ENCODE results near the gene FGD2. TPM values are rescaled to one million over a fixed set of nuclear protein-coding genes. Genes with fewer than 3 reads are reported as not detected.
A peak's percentile ranks its signal among the peaks of the same experiment; 100 is the strongest.

Gene FGD2
- total RNA-seq, 2 donors from 2014 or later: 3.4 to 17.9 TPM

GRCh38 chr6:36968266-36968977, 37.0 kb upstream of the FGD2 start:
- intact Hi-C loops (cut with DNase I): no loop called here
- WGBS: 70% methylated on average over 16 of the region's 16 CpGs
- DNase-seq (ENCODE audit: low spot score): peak; percentile 54

GRCh38 chr6:36969240-36969691, 36.2 kb upstream of the FGD2 start:
- no peak for TF ChIP-seq POLR2A (IDR thresholded peaks at IDR 0.05)
- TF ChIP-seq POLR2AphosphoS5 (IDR thresholded peaks at IDR 0.05): no peak
- no peak for TF ChIP-seq CTCF (IDR thresholded peaks at IDR 0.05)
- Histone ChIP-seq H3K27ac (no peak overlapping the region), H3K36me3 (peaks cover 21 to 27% of the 10 kb centered on the region in 2 donors), H3K4me1 (replicated peaks) (no peaks in the 10 kb centered on the region), H3K9me3 (no peaks in the 10 kb centered on the region), H3K4me3 (no peak overlapping the region), H3K27me3 (replicated peaks; ENCODE audit: insufficient read depth) (no peaks in the 10 kb centered on the region)
- 65% methylated on average over 14 of the region's 14 CpGs for WGBS
- no peak for DNase-seq (ENCODE audit: low spot score)
- intact Hi-C loops (cut with DNase I): no loop called here

More at GRCh38 chr6:36968266-36968977, 37.0 kb upstream of the FGD2 start:
- Histone ChIP-seq H3K4me3 (no peak overlapping the region), H3K27ac (no peak overlapping the region), H3K9me3 (no peaks in the 10 kb centered on the region), H3K36me3 (peaks cover 21 to 27% of the 10 kb centered on the region in 2 donors), H3K4me1 (replicated peaks) (no peaks in the 10 kb centered on the region), H3K27me3 (replicated peaks; ENCODE audit: insufficient read depth) (no peaks in the 10 kb centered on the region)
- TF ChIP-seq POLR2AphosphoS5 (IDR thresholded peaks at IDR 0.05) (no peak), POLR2A (IDR thresholded peaks at IDR 0.05) (no peak)

GRCh38 chr6:36969988-36970891, 35.2 kb upstream of the FGD2 start:
- Histone ChIP-seq H3K4me3 (no peak overlapping the region), H3K36me3 (peaks cover 21 to 31% of the 10 kb centered on the region in 2 donors), H3K27me3 (replicated peaks; ENCODE audit: insufficient read depth) (no peaks in the 10 kb centered on the region), H3K27ac (no peak overlapping the region), H3K4me1 (replicated peaks) (no peaks in the 10 kb centered on the region), H3K9me3 (no peaks in the 10 kb centered on the region)
- intact Hi-C loops (cut with DNase I): loop anchor here (5.0 kb wide), 1 partner anchor 53 kb away; no protein-coding TSS in a partner anchor
- no peak for DNase-seq (ENCODE audit: low spot score)
- WGBS: 90% methylated on average over 17 of the region's 17 CpGs
- TF ChIP-seq CTCF (IDR thresholded peaks at IDR 0.05) (no peak), POLR2A (IDR thresholded peaks at IDR 0.05) (no peak), POLR2AphosphoS5 (IDR thresholded peaks at IDR 0.05) (no peak)

GRCh38 chr6:36970892-36971842, 34.3 kb upstream of the FGD2 start:
- no peaks in the 10 kb centered on the region for H3K9me3 ChIP-seq
- peaks cover 29 to 40% of the 10 kb centered on the region in 2 donors for H3K36me3 ChIP-seq
- no peak overlapping the region for H3K4me3 ChIP-seq
- DNase-seq (ENCODE audit: low spot score): no peak
- no peaks in the 10 kb centered on the region for H3K4me1 ChIP-seq (replicated peaks)
- TF ChIP-seq CTCF (IDR thresholded peaks at IDR 0.05): no peak
- no peak for TF ChIP-seq POLR2AphosphoS5 (IDR thresholded peaks at IDR 0.05)
- TF ChIP-seq POLR2A (IDR thresholded peaks at IDR 0.05): no peak
- 78% methylated on average over 17 of the region's 17 CpGs for WGBS
- peak overlapping the region; percentile 21 to 45 for H3K27ac ChIP-seq
- H3K27me3 ChIP-seq (replicated peaks; ENCODE audit: insufficient read depth): no peaks in the 10 kb centered on the region
- intact Hi-C loops (cut with DNase I): loop anchor here (5.0 kb wide), 1 partner anchor 54 kb away; no protein-coding TSS in a partner anchor

Measured in prostate gland (tissue), 2 donors.